K562 (cell line): ENCODE results near the gene UBXN4.

Experiments
- ATF1 ChIP-seq, 2 experiments: fragments of 450-650 bp in 1 of 2; IDR thresholded peaks; 2 replicates each; pipeline ENCODE4 v1.6.1; 2016; ENCODE audit warnings: missing compliant biosample characterization in 1 of 2, missing genetic modification characterization in 1 of 2
- HCFC1 ChIP-seq: IDR thresholded peaks from 2 replicates; pipeline ENCODE4 v1.6.1; 2012; ENCODE audit warnings: low read depth, low read length, improper control_type of control experiment
- MAZ ChIP-seq, 2 experiments: fragments of 450-650 bp in 1 of 2; sonication (generic) in 1 of 2; formaldehyde crosslinking; IDR thresholded peaks in 1 of 2; conservative IDR thresholded peaks in 1 of 2; 2 replicates each; pipeline versions ENCODE4 v1.4.0 to v1.5.0; 2020; ENCODE audit warnings: mild to moderate bottlenecking in 1 of 2, missing genetic modification reagents in 1 of 2
- MTA1 ChIP-seq: fragments of 450-650 bp; IDR thresholded peaks from 2 replicates; pipeline ENCODE4 v1.6.1; 2017; ENCODE audit warnings: borderline replicate concordance
- SIX5 ChIP-seq, 2 experiments: IDR thresholded peaks; 2 replicates each; pipeline ENCODE4 v1.6.1; 2011; ENCODE audit warnings: low read length in 2 of 2, borderline replicate concordance in 1 of 2, low read depth in 1 of 2, mild to moderate bottlenecking in 1 of 2, moderate library complexity in 1 of 2; ENCODE audit not compliant: insufficient read depth in 1 of 2
- SNRNP70 ChIP-seq: fragments of 200-400 bp; formaldehyde crosslinking; optimal IDR thresholded peaks from 2 replicates; pipeline ENCODE3; 2017; ENCODE audit warnings: low read depth, low read length
- TAF1 ChIP-seq: IDR thresholded peaks from 2 replicates; pipeline ENCODE4 v1.6.1; 2011; ENCODE audit warnings: mild to moderate bottlenecking, low read length, moderate library complexity; ENCODE audit not compliant: insufficient read depth, control insufficient read depth, severe bottlenecking; ENCODE audit errors: extremely low read depth
- ZNF232 ChIP-seq: sonication (generic); formaldehyde crosslinking; IDR thresholded peaks from 2 replicates; pipeline ENCODE4 v1.8.0; 2022; ENCODE audit warnings: mild to moderate bottlenecking, missing genetic modification reagents
- ZNF79 ChIP-seq: fragments of 250-450 bp; sonication (Bioruptor Pico); IDR thresholded peaks from 2 replicates; pipeline ENCODE4 v1.4.0; 2020; ENCODE audit warnings: low read depth, mild to moderate bottlenecking, moderate library complexity

DNA sequence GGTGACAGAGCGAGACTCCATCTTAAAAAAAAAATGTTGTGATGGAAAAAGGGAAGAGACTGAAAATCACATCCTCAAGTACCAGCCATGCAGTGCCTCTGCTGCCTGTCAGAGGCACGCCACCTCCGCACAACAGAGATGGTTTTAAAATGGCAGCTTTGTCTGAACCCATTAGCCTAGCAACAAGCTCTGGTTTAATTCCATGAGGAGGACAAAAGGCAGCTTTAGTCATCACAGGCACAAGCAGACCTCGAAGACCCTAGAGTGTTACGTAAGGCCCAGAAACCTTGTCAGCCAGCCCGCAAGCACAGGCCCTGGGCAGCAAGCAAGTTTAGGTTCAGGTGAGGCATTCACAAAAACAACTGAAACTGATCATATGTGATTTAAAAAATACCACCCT, 84.9 kb downstream of the UBXN4 start:
- no peak for TF ChIP-seq SIX5 (IDR thresholded peaks at IDR 0.05; ENCODE audit: borderline replicate concordance in 1 of 2, insufficient read depth in 1 of 2, low read depth in 1 of 2, low read length in 2 of 2)
- no peak for TF ChIP-seq ATF1 (CRISPR knock-in tag; IDR thresholded peaks at IDR 0.05)
- no peak for TF ChIP-seq ATF1 (tag; IDR thresholded peaks at IDR 0.05)
- no peak for TF ChIP-seq SNRNP70
- no peak for TF ChIP-seq HCFC1
- TF ChIP-seq ZNF232 (CRISPR knock-in tag) = no peak
- TF ChIP-seq ZNF79 = no peak
- no peak for TF ChIP-seq TAF1
- no peak for TF ChIP-seq MAZ (CRISPR knock-in tag; conservative IDR thresholded peaks at IDR 0.05 in 1 of 2, IDR thresholded peaks at IDR 0.05 in 1 of 2)
- no peak for TF ChIP-seq MTA1
